Renal cortical epithelial cell (primary cell): ENCODE measurements around the gene DCLRE1C. TPM values are rescaled to one million over a fixed set of nuclear protein-coding genes. Genes with fewer than 3 reads are reported as not detected.
"Not testable (repeated sequence)": the region's sequence is repeated elsewhere in the genome, so short reads cannot be mapped to it uniquely, and the experiment has no call there.

Experiments used
- DNase-seq: peaks from one replicate; pipeline ENCODE4 v3.0.0-alpha.2; 2011; ENCODE audit warnings: low read depth
- total RNA-seq: library from RNA; depleted of rRNA; stranded (reverse); fragments of >200 nt; gene quantifications from 2 replicates; pipeline ENCODE4 v1.2.3, GENCODE V29; 2014

DCLRE1C gene
- total RNA-seq, 1 donor from 2014 or later: 12.2 TPM

DNA sequence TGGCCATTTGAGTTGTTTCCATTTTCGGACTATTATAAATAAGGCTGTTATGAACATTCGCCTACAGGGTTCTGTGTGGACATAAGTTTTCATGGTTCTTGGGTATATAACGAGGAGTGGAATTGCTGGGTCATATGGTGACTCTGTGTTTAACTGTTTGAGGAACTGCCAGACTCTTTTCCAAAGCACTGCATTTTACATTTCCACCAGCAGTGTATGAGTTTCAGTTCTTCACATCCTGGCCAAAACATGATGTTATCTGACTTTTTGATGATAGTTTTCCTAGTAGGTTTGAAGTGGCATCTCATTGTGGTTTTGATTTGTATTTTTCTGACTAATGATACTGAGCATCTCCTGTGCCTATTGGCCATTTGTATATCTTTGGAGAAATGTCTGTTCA, 69.8 kb downstream of the DCLRE1C start:
- DNase-seq: no peak

DNA sequence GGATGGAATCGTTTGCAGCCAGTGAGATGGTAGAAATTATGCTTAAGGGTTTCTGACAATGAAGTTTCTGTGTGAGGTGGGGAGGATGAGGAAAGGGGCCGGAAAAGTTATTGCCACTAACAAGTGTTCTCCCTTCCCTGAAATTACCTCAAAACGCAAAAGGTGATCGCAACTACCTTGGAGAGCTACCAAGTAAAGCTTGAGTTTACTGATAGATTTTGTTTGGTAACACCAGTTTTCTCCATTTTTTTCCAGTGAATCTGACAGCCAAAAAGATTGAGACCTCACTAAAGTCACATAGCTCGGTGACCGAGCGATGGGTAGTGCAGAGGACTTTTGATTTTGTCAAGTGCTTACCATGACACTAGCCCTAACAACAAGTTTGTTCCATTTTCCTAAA, 73.7 kb downstream of the DCLRE1C start:
- DNase-seq: peak; percentile 24

DNA sequence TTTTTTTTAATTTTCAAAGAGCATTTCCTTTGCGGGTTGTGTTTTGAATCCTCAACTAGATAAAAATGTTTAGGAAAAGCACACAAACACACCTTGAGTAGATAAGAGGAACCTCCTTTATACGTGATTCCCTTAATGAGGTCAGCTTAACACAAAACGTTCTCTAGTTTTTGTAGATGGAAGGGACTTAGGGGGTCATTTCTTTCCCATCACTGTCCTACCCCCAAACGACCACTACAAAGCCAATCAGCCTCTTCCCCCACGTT, 74.0 kb downstream of the DCLRE1C start:
- DNase-seq: no peak

DNA sequence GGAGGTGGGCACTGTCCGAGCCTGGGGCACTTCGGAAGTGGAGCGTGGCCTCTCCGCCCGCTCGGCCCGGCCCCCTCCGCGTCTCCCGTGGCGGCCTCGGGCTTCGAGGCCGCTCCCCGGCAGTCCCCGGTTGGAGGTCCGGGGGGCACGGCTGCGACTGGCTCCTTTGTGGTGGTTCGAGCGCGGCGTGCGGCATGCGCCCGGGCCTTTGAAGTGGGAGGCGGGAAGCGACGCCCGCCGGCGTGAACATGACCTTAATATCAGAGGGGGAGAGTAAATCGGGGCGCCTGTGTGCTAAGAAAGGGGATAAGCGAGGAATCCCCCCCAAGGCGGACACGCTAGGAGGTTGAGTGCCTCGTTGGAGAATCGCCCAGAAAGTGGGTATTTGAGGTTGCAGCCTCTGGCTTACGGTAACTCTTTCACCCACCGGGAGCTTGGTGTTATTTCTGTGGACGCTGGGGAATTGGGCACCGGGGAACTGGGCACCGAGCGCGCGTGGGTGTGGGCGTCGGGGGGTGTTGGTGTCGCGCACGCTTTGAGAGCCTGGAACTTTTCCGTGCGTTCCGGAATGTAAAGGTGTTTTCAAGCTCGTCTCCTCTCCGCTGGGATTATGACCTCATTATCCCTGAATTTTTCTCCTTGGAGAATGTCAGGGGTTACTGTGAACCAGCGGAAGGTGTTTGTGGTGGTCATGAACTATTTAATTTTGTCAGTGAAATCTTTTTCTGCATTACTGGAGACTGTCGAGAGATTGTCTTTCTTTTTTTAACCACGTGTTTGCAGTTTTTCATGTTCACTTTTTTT, 74.6 kb downstream of the DCLRE1C start:
- peak; percentile 14 for DNase-seq

DNA sequence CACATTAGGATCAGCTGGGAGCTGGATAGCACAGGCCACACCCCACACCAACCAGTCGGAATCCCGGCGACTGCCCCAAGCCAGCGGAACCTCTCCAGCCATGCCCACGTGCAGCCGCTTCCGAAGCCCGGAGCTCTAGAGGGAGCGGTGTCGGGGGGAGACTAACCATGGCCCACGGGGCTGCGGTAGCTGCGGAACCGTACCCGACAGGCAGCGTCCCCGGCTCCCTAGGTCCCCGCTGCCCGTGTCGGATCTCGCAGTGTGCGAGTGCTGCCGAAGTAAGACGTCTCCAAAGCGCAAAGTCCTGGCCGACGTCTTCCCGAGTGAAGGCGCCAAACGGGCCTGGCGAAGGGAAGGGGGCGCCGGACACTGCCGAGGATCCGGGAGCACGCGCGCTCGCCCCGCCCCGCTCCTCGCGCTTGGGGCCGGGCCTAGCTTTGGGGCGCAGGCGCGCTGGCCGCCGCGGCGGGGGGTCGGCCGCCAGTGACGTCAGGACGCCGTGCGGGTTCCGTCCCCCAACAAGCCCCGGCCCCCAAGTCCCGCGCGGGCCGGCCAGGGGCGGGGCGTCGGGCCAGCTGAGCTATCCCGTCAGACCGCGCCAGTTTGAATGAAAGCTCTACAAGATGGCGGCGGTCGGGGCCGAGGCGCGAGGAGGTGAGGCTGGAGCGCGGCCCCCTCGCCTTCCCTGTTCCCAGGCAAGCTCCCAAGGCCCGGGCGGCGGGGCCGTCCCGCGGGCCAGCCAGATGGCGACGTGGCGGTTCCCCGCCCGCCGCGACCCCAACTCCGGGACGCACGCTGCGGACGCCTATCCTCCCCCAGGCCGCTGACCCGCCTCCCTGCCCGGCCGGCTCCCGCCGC, 75.4 kb downstream of the DCLRE1C start, which contains the start of gene SUV39H2:
TSS of gene SUV39H2 (plus strand) at position 601 of the 858 bp plus-strand sequence. CDS start at position 624, 23 bp downstream.
- peak; percentile 78 for DNase-seq

DNA sequence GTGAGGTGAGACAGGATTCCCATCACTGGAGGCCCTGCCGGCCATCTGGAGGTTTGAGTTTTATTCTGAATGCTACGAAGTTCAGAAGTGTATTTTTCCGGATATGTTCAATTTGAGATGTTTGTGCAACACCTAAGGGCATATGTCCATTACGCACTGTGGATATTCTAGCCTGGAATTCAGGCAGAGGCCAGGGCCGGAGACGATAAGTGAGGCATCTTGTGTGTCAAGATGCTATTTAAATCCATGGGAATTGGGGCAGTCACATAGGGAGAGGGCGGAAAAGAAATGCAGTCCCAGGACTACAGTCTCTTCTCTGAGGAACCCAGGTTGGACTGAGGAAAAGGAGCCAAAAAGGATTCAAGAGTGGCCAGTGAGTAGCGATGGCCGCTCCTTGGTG, 77.1 kb downstream of the DCLRE1C start:
- no peak for DNase-seq

DNA sequence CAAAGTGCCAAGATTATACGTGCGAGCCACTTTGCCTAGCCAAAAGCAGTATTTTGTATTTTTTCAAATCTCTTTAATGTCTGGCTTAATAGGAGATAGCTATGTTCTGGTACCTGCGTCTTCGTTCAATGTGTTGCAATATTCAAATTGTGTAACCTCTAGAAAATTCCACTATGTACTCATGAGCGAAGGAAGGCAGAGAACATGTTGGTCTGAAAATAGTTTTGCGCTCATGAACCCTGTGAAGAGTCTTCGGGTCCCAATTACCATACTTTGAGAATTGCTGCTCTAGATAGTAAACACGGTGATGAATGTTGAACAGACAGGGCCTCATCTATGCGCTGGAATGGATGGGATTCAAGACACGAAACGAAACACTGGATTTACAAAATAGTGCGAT, 78.0 kb downstream of the DCLRE1C start:
- DNase-seq: no peak

DNA sequence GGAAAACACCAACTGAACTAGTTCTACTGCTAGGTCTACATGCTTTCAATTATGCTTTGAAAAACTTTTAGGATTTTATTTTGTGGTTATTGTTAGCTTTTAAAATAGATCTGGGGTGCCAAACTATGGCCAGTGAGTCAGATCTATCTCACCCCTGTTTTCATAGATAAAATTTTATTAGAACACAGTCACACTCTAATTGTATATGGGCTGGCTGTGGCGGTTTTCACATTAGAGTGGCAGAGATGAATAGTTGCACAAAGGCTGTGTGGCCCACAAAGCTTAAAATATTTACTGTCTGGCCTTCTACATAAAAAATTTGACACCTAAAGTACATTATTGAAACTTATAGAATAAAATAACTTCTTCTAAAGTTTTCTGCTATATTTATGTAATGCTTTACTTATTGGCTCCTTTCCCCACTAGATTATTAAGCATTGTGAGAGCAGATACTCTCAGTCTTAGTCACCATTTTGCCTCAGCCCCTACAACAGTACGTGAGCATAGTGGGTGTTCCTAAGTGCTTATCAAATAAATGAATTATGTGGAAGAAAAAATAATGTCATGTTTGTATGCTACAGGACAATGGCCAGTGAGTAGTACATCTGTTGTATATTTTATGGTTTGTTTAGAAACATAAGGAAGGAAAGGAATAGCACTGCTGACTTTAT, 80.7 kb downstream of the DCLRE1C start:
- no peak for DNase-seq

DNA sequence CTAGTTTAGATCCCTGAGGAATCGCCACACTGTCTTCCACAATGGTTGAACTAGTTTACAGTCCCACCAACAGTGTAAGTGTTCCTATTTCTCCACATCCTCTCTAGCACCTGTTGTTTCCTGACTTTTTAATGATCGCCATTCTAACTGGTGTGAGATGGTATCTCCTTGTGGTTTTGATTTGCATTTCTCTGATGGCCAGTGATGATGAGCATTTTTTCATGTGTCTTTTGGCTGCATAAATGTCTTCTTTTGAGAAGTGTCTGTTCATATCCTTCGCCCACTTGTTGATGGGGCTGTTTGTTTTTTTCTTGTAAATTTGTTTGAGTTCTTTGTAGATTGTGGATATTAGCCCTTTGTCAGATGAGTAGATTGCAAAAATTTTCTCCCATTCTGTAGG, 89.0 kb downstream of the DCLRE1C start:
- not testable (repeated sequence) for DNase-seq

DNA sequence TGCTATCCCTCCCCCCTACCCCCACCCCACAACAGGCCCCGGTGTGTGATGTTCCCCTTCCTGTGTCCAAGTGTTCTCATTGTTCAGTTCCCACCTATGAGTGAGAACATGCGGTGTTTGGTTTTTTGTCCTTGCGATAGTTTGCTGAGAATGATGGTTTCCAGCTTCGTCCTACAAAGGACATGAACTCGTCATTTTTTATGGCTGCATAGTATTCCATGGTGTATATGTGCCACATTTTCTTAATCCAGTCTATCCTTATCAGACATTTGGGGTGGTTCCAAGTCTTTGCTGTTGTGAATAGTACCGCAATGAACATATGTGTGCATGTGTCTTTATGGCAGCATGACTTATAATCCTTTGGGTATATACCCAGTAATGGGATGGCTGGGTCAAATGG, 89.4 kb downstream of the DCLRE1C start:
- DNase-seq: not testable (repeated sequence)

DNA sequence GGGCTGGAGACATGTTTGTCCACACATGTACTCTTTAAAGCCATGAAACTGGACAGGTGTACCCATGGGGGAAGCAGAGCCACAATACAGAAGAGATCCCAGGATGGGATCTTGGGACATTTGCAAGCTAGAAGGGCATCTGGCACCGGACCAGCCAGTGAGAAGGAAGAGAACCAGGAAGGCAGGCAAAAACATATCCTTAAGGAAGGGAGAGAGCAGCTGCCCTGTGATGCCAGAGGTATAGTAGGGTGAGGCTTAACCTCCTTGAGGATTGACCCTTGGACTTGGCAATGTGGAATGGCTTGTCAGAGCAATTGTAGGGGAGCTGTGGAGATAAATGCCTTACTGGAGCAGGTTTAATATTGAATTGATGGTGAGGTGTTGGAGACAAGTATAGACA, 93.1 kb downstream of the DCLRE1C start:
- DNase-seq: no peak

DNA sequence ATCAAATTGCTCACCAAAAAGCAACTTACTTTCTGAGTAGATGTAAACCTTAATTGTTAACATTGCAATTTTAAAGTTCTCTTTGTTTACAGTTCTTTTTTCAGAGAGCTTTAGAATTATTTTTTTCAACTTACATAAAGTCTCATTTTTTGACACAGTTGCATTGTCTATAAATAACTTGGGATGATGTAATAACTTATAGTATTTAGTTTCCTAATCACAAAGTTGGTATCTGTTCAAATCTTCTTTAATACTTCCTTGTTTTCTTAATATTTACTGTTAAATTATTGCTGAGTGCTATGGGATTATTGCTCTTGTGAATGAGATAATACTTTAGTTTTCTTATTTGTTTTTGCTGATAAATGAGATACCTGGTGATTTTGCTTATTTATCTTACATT, 94.1 kb downstream of the DCLRE1C start:
- no peak for DNase-seq

DNA sequence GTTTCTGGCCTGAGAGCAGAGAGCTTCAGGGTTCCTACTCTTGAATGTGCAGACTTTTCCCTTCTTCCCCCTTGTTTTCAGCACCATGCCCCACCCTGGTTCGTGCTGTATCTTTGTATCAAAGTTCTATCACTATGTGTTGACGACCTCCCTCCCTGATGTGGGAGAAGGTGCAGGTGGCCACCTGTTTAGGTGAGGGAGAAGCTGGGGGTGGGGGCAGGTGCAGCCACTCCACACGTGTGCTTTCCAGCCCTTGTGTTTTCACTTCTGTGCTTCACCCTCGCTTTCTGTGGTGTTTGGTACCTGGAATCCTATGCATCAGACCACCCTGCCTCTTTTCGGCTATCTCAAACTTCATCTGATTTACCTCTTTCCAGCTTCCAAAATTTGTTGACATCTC, 94.9 kb downstream of the DCLRE1C start:
- DNase-seq: no peak

DNA sequence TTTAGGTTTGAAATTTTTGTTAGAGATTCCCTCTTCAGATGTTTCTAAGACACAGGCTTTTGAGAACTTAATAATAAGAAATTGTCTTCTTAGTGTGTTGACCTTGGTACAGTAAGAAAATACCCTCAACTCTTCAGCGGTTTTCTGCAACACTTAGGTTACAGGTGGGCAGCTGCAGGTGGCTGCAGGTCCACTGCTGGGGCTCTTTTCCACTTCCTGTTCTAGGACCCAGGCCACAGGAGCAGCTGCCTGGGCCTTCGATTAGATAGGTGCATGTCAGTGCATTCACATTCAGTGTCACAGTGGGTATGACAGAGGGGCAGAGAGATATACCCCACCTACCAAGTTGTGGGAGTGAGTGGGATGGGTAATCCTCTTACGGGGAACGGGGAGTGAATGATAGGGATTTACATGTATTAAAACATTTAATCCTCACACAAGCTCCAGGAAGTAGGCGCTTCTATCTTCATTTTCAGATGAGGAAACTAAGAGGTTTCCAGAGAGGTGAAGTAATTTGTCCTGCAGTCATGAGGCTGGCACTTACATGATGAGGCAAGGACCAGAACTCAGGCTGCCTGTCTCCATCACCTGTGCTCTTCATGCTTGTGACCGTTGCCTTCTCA, 95.4 kb downstream of the DCLRE1C start:
- DNase-seq: no peak

DNA sequence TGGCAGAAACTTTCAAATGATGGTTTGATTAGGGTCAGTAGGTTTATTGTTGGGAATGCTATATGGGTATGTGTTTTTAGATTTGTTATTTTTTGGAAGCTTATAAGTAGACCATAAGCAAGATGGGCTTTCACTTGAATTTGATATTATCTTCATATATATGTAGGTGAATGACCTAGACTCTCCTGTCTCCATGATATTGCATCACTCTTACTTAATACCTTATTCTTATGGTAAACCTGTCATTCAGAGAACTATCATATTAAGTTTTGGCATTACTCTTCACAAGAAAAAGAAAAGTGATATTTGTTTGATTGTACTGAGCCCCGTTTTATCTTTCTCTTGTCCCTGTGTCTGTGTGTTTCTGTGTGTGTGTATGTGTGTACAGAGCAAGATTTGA, 98.4 kb downstream of the DCLRE1C start:
- no peak for DNase-seq

DNA sequence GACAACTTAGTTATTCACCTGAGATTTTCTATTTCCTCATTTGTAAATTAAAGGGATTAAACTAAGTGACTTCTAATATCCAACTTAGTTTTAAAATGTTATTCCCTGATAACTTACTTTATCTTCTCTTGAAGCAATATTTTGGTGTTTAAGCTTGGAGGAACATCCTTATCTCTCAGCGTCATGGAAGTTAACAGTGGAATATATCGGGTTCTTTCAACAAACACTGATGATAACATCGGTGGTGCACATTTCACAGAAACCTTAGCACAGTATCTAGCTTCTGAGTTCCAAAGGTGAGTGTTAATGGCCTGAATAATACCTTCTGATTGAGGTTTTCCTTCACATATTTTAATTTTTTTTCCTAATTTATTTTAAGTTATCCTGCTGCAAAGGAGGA, 101.7 kb downstream of the DCLRE1C start:
- DNase-seq: no peak

Other genes starting within 250 kb of the DCLRE1C start
- 55.2 and 127 TPM in 2 replicates for gene FAM107B, start 179.2 kb downstream of the DCLRE1C start, total RNA-seq
- 0.55 TPM in 1 of 2 replicates, not detected in the other for gene CDNF, start 116.1 kb downstream of the DCLRE1C start, total RNA-seq
- 9.5 and 13.7 TPM in 2 replicates for gene HSPA14, start 115.8 kb downstream of the DCLRE1C start, total RNA-seq
- gene MSANTD7, start 115.8 kb downstream of the DCLRE1C start, total RNA-seq: 17.6 and 20.7 TPM in 2 replicates
- gene SUV39H2, start 75.2 kb downstream of the DCLRE1C start, total RNA-seq: 11.6 and 21.0 TPM in 2 replicates
- 0.40 TPM in 1 of 2 replicates, not detected in the other for gene MEIG1, start 5.3 kb upstream of the DCLRE1C start, total RNA-seq
- 0.05 and 6.9 TPM in 2 replicates for gene OLAH, start 89.8 kb upstream of the DCLRE1C start, total RNA-seq
- gene ACBD7, start 134.7 kb upstream of the DCLRE1C start, total RNA-seq: 1.3 and 2.4 TPM in 2 replicates
- gene RPP38, start 143.3 kb upstream of the DCLRE1C start, total RNA-seq: 15.3 and 19.2 TPM in 2 replicates
- 40.1 and 47.2 TPM in 2 replicates for gene NMT2, start 214.6 kb upstream of the DCLRE1C start, total RNA-seq